ENCODE measurements around the gene ZNF688.
"Not testable (repeated sequence)": the region's sequence is repeated elsewhere in the genome, so short reads cannot be mapped to it uniquely, and the experiment has no call there.

The ZNF688 gene

GRCh38 chr16:30571445-30572322 lies at the start of gene ZNF688:
TSS of gene ZNF688 (minus strand) at chr16:30571714. CDS start at chr16:30571629, 85 bp downstream.
- DNase-seq: peak; percentile 98

- peak; percentile 47 for DNase-seq
Measured at GRCh38 chr16:30620169-30620568, 48.7 kb upstream of the ZNF688 start.

- DNase-seq: peak; percentile 69
Measured at GRCh38 chr16:30619638-30620037, 48.1 kb upstream of the ZNF688 start.

GRCh38 chr16:30619202-30619601 lies 47.7 kb upstream of the ZNF688 start:
- no peak for DNase-seq

- DNase-seq: peak; percentile 97
Measured at GRCh38 chr16:30615358-30616091, 44.0 kb upstream of the ZNF688 start.

- peak; percentile 98 for DNase-seq
Measured at GRCh38 chr16:30609926-30610839, 38.7 kb upstream of the ZNF688 start, which contains the start of gene ZNF689. TSS of gene ZNF689 (minus strand) at chr16:30610389. CDS start at chr16:30610041, 348 bp downstream.

GRCh38 chr16:30609002-30609925 lies 37.8 kb upstream of the ZNF688 start:
- DNase-seq: peak; percentile 41

GRCh38 chr16:30606004-30606403 lies 34.5 kb upstream of the ZNF688 start:
- no peak for DNase-seq

- DNase-seq: no peak
Measured at GRCh38 chr16:30605158-30605557, 33.6 kb upstream of the ZNF688 start.

GRCh38 chr16:30604316-30604947 lies 32.9 kb upstream of the ZNF688 start:
- no peak for DNase-seq

- no peak for DNase-seq
Measured at GRCh38 chr16:30603945-30604315, 32.4 kb upstream of the ZNF688 start.

- no peak for DNase-seq
Measured at GRCh38 chr16:30602616-30603277, 31.2 kb upstream of the ZNF688 start.

GRCh38 chr16:30601966-30602365 lies 30.5 kb upstream of the ZNF688 start:
- DNase-seq: no peak

GRCh38 chr16:30600929-30601328 lies 29.4 kb upstream of the ZNF688 start:
- no peak for DNase-seq

- no peak for DNase-seq
Measured at GRCh38 chr16:30600215-30600614, 28.7 kb upstream of the ZNF688 start.

GRCh38 chr16:30592871-30593270 lies 21.4 kb upstream of the ZNF688 start:
- DNase-seq: no peak

GRCh38 chr16:30590869-30591268 lies 19.4 kb upstream of the ZNF688 start:
- DNase-seq: not testable (repeated sequence)

GRCh38 chr16:30589582-30589981 lies 18.1 kb upstream of the ZNF688 start:
- not testable (repeated sequence) for DNase-seq

GRCh38 chr16:30588651-30589050 lies 17.1 kb upstream of the ZNF688 start:
- no peak for DNase-seq

- peak; percentile 96 for DNase-seq
Measured at GRCh38 chr16:30585400-30586191, 14.1 kb upstream of the ZNF688 start, which contains the start of gene ZNF785. TSS of gene ZNF785 (minus strand) at chr16:30585697. CDS start at chr16:30585611, 86 bp downstream.
